Measurements from ENCODE around the gene TAPBP. TPM values are rescaled to one million over a fixed set of nuclear protein-coding genes. Genes with fewer than 3 reads are reported as not detected.

TAPBP gene
- total and polyA plus RNA-seq, 9 of the 15 experiments (the other 6 are each of a cell fraction or from before 2014, with no cell fraction given) = 5.6 to 74.0 (median 22.3) TPM

DNA sequence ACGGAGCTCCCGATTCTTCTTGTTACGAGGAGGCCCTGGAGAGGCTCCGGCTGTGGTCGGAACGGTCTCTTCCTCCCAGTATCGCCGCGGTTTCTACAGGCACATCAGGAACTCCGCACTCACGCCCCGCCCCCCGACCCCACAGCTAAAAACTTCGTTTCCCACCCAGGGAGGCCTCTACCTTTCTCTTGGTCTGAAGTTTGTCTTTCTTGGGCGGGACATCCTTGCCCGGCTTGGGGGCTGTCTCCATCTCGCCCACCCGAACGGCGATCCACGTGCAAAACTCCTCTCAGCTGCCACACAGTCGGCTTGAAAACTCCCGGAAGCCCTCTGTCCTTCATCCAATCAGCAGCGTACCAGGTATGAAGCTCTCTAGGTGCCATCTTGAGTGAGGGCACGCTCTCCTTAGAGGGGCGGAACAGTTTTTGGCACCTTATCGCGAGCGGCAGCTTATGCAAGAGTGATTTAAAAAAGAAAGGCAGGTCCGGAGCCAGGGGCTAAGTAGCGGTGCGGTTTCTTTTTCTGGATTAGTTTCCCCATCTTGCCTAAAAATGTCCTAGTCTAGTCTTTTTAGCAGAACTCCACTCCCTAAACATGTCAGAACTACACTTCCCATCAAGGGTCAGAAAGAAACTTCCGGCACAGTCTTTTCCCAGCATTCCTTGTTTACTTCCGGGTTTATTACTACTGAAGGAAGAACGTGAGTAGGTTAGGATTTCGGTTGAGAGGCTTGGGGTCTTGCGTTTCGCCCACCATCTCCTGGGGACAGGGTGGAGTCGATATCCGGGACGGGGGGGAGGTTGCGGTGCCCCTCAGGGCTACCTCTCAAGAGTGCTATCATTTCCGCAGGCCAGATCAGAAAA is 24.7 kb downstream of the TAPBP start, which contains the start of the genes PFDN6 and WDR46 (continued):
- TF ChIP-seq, protein P1, sequence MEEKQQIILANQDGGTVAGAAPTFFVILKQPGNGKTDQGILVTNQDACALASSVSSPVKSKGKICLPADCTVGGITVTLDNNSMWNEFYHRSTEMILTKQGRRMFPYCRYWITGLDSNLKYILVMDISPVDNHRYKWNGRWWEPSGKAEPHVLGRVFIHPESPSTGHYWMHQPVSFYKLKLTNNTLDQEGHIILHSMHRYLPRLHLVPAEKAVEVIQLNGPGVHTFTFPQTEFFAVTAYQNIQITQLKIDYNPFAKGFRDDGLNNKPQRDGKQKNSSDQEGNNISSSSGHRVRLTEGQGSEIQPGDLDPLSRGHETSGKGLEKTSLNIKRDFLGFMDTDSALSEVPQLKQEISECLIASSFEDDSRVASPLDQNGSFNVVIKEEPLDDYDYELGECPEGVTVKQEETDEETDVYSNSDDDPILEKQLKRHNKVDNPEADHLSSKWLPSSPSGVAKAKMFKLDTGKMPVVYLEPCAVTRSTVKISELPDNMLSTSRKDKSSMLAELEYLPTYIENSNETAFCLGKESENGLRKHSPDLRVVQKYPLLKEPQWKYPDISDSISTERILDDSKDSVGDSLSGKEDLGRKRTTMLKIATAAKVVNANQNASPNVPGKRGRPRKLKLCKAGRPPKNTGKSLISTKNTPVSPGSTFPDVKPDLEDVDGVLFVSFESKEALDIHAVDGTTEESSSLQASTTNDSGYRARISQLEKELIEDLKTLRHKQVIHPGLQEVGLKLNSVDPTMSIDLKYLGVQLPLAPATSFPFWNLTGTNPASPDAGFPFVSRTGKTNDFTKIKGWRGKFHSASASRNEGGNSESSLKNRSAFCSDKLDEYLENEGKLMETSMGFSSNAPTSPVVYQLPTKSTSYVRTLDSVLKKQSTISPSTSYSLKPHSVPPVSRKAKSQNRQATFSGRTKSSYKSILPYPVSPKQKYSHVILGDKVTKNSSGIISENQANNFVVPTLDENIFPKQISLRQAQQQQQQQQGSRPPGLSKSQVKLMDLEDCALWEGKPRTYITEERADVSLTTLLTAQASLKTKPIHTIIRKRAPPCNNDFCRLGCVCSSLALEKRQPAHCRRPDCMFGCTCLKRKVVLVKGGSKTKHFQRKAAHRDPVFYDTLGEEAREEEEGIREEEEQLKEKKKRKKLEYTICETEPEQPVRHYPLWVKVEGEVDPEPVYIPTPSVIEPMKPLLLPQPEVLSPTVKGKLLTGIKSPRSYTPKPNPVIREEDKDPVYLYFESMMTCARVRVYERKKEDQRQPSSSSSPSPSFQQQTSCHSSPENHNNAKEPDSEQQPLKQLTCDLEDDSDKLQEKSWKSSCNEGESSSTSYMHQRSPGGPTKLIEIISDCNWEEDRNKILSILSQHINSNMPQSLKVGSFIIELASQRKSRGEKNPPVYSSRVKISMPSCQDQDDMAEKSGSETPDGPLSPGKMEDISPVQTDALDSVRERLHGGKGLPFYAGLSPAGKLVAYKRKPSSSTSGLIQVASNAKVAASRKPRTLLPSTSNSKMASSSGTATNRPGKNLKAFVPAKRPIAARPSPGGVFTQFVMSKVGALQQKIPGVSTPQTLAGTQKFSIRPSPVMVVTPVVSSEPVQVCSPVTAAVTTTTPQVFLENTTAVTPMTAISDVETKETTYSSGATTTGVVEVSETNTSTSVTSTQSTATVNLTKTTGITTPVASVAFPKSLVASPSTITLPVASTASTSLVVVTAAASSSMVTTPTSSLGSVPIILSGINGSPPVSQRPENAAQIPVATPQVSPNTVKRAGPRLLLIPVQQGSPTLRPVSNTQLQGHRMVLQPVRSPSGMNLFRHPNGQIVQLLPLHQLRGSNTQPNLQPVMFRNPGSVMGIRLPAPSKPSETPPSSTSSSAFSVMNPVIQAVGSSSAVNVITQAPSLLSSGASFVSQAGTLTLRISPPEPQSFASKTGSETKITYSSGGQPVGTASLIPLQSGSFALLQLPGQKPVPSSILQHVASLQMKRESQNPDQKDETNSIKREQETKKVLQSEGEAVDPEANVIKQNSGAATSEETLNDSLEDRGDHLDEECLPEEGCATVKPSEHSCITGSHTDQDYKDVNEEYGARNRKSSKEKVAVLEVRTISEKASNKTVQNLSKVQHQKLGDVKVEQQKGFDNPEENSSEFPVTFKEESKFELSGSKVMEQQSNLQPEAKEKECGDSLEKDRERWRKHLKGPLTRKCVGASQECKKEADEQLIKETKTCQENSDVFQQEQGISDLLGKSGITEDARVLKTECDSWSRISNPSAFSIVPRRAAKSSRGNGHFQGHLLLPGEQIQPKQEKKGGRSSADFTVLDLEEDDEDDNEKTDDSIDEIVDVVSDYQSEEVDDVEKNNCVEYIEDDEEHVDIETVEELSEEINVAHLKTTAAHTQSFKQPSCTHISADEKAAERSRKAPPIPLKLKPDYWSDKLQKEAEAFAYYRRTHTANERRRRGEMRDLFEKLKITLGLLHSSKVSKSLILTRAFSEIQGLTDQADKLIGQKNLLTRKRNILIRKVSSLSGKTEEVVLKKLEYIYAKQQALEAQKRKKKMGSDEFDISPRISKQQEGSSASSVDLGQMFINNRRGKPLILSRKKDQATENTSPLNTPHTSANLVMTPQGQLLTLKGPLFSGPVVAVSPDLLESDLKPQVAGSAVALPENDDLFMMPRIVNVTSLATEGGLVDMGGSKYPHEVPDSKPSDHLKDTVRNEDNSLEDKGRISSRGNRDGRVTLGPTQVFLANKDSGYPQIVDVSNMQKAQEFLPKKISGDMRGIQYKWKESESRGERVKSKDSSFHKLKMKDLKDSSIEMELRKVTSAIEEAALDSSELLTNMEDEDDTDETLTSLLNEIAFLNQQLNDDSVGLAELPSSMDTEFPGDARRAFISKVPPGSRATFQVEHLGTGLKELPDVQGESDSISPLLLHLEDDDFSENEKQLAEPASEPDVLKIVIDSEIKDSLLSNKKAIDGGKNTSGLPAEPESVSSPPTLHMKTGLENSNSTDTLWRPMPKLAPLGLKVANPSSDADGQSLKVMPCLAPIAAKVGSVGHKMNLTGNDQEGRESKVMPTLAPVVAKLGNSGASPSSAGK (IDR thresholded peaks at IDR 0.05) = no peak; the same call in 1 of the 2 replicates
- TF ChIP-seq ZNF384 (IDR thresholded peaks at IDR 0.05; ENCODE audit: low read depth, low read length) (0 out of 2 replicates have a peak, but pooled peaks have one; percentile 21), SREBF2 (CRISPR knock-in tag; IDR thresholded peaks at IDR 0.05) (no peak), EWSR1 (IDR thresholded peaks at IDR 0.05; ENCODE audit: borderline replicate concordance, low read depth, partially characterized antibody) (no peak), FOXA1 (IDR thresholded peaks at IDR 0.05; ENCODE audit: borderline replicate concordance) (no peak), SAFB (IDR thresholded peaks at IDR 0.05; ENCODE audit: borderline replicate concordance, low read depth, low read length) (no peak), HDAC3 (IDR thresholded peaks at IDR 0.05; ENCODE audit: borderline replicate concordance, partially characterized antibody) (no peak), NCOA6 (IDR thresholded peaks at IDR 0.05) (no peak), CAMTA2 (CRISPR knock-in tag; conservative IDR thresholded peaks at IDR 0.05) (no peak), CBX3 (IDR thresholded peaks at IDR 0.05; ENCODE audit: borderline replicate concordance in 1 of 2, low read length in 2 of 2) (peak in 1 of 2 experiments; percentile 66; a peak in 1 of 3 replicates), SMARCB1 (IDR thresholded peaks at IDR 0.05; ENCODE audit: insufficient read length, low read depth) (no peak), ZKSCAN3 (CRISPR knock-in tag; IDR thresholded peaks at IDR 0.05) (no peak)
- TF ChIP-seq, protein P2, sequence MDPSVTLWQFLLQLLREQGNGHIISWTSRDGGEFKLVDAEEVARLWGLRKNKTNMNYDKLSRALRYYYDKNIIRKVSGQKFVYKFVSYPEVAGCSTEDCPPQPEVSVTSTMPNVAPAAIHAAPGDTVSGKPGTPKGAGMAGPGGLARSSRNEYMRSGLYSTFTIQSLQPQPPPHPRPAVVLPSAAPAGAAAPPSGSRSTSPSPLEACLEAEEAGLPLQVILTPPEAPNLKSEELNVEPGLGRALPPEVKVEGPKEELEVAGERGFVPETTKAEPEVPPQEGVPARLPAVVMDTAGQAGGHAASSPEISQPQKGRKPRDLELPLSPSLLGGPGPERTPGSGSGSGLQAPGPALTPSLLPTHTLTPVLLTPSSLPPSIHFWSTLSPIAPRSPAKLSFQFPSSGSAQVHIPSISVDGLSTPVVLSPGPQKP (CRISPR knock-in tag; IDR thresholded peaks at IDR 0.05) = no peak

Measured in K562 (cell line).